NCI-H146 treated with DMSO at 0.1 percent for 48 hours (cell line): ENCODE results near the gene RAB4B.
"Not testable (repeated sequence)": the region's sequence is repeated elsewhere in the genome, so short reads cannot be mapped to it uniquely, and the experiment has no call there.

Experiments
- DNase-seq: peaks from one replicate; lab custom pipeline; 2025; ENCODE audit not compliant: unreplicated experiment; lab: John Stamatoyannopoulos, UW

The RAB4B gene

DNA sequence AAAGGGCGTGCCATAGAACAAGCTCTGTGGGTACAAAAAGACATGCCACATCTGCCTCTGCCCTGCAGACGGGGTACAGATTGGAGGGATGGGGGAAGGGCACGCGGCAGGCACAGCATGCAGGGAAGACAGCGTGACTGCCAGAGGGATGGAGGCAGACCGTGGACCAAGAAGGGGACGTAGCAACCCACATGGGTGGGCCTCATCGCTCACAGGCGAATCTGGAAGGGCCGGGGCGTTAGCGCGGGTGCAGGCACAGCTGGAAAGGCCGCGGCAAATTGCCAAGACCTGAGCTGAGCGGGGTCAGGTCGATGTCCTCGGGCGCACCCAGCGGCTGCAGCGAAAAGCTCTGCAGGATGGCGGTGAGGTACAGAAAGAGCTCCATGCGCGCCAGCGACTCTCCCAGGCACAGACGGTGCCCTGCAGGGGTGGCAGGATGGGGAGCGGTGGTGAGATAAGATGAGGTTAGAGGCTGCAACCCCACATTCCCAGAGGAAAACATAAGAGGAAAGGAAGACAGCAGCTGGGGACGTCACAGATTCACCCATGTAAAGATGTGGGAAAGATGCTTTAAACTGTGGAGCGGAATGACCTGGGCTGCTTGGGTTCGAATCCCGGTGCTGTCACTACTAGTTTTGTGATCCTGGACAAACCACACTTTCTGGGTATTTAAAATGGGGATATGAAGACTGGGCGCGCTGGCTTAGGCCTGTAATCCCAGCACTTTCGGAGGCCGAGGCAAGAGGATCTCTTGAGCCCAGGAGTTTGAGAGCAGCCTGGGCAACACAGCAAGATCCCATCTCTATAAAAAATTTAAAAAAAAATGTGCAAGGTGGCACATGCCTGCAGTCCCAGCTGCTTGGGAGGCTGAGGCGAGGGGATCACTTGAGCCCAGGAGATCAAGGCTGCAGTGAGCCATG lies 40.7 kb downstream of the RAB4B start:
- peak; percentile 17 for DNase-seq

DNA sequence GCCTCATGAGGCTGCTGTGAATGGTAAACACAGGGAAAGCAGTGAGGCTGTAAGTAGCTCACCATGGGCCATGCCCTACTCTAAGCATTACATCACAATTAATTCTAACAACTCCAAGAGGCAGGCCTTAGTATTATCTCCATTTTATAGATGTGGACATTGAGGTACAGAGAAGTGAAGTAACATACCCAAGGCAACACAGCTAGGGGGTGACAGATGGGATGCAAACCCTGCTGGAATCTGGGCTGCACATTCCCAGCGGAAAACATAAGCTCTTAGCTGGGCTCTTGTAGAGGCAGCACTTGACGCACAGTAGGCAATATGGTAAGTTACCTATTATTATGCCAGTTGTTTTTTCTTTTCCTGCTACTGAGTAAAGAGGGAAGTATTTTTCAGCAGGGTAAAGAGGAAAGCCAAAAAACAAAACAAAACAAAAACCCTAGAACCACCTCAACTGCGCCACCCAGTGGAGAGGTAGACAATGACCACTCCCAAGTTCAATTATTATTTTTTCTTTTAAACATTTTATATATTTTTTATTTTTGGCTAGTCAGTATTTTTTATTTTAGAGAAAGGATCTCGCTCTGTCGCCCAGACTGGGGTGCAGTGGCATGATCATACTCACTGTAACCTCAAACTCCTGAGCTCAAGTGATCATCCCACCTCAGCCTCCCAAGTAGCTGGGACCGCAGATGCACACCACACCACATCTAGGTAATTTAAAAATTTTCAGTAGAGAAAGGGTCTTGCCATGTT lies 41.6 kb downstream of the RAB4B start:
- not testable (repeated sequence) for DNase-seq

DNA sequence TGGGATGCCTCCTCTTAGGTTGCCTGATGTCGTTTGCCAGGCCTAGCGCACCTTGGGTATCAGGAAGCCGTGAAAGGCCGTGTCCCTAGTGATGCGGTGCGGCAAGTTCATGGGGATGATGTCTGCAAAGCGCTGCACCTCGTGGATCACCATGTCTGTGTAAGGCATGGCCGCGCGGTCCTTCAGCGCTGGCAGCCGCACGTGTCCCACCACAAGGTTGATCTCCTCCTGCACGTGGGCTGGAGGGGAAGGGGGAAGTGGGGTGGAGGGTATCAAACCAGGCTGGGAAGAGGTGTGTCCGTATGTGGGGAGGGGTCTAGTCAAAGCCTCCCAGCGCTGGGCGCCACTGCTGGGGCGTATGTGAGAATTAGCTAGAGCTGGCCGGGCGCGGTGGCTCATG lies 44.1 kb downstream of the RAB4B start:
- no peak for DNase-seq

DNA sequence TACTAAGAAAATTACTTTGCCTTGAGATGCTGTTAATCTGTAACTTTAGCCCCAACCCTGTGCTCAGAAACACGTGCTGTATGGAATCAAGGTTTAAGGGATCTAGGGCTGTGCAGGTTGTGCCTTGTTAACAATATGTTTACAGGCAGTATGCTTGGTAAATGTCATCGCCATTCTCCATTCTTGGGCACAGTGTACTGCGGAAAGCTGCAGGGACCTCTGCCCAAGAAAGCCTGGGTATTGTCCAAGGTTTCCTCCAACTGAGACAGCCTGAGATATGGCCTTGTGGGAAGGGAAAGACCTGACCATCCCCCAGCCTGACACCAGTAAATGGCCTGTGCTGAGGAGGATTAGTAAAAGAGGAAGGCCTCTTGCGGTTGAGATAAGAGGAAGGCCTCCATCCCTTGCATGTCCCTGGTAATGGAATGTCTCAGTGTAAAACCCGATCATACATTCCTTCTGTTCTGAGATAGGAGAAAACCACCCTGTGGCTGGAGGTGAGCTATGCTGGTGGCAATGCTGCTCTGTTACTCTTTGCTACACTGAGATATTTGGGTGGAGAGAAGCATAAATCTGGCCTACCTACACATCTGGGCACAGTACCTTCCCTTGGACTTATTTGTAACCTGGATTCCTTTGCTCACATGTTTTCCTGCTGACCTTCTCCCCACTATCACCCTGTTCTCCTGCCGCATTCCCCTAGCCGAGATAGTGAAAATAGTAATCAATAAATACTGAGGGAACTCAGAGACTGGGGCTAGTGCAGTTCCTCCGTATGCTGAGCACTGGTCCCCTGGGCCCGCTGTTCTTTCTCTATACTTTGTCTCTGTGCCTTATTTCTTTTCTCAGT lies 44.9 kb downstream of the RAB4B start:
- DNase-seq = not testable (repeated sequence)

DNA sequence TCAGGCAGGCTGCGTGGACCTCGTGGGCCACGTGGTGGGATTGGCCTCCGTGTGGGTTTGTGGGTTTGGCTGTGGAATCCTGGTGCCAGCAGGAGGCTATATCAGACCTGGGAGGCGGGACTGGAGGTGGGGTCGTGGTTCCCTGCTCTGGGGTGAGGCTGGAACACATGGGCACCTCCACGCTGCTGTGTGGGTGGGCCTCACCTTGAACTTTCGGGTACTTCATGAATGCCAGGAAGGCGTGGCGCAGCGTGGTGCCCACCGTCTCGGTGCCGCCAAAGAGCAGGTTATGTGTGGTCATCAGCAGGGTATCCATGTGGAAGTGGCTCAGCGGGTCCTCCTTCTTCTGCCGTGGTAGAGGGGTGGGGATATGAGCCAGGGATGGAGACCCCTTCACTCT lies 46.9 kb downstream of the RAB4B start:
- DNase-seq = not testable (repeated sequence)

DNA sequence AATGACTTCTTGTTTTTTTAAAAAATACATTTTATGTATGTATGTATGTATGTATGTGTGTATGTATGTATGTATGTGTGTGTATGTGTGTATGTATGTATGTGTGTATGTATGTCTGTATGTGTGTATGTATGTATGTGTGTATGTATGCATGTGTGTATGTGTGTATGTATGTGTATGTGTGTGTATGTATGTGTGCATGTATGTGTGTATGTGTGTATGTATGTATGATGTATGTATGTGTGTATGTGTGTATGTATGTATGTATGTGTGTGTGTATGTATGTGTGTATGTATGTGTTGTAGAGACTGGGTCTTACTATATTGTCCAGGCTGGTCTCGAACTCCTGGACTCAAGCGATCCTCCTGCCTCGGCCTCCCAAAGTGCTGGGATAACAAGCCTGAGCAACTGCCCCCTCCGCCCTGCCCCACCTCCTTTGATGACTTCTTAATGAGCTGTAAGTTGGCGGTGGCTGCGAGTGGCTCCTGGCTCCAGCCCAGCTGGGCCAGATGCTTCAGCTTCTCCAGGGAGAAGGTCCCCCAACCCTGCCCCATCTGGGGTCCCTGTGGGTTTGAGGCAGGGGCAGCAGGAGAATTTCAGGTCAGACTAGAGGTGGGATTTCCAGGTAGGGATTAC lies 47.5 kb downstream of the RAB4B start:
- DNase-seq = not testable (repeated sequence)

DNA sequence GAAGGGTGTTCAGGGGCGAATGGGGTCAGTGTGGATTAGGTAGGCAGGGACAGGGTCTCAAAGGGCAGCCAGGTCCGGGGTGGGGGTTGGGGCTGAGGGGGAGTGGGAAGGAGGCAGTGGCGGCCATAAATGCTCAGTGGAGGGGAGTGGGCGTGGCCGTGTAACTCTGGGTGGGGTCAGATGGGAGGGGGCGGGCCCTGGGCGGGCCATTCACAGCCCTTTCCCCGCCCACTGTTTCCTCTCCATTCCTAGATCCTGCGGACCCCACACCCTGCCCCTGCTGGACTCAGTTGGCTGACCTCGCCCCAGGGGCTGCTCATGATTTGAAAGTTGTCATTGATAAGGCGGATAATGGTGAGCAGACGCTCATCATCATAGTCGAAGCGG lies 48.3 kb downstream of the RAB4B start:
- not testable (repeated sequence) for DNase-seq

DNA sequence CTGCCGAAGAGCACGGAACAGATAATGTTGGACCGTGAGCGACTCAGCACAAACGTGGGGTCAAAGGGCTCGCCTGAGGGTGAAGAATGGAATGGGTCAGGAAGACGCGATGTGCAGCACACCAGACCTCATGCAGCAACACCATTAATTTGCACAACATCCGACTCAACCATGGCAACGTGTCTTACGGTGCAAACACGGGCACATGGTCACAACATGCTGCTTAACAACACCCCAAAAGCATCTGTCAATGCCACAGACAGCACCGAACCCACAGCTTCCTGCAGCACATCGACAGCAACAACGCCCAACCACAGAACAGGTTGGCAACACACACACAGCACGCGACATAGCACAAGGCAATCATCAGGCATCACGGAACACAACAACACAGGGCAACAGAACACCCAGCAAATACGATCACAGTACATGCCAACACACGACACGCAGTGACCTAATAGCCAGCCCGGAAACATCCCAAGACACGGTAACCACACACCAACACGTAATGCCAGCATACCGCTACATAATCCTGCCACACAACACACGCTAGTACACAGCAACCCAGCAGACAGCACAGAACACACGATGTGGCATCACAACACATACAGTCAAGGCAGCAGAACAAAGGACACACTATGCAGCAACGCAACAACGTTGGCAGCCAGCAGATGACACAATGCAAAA lies 48.8 kb downstream of the RAB4B start:
- DNase-seq = not testable (repeated sequence)

DNA sequence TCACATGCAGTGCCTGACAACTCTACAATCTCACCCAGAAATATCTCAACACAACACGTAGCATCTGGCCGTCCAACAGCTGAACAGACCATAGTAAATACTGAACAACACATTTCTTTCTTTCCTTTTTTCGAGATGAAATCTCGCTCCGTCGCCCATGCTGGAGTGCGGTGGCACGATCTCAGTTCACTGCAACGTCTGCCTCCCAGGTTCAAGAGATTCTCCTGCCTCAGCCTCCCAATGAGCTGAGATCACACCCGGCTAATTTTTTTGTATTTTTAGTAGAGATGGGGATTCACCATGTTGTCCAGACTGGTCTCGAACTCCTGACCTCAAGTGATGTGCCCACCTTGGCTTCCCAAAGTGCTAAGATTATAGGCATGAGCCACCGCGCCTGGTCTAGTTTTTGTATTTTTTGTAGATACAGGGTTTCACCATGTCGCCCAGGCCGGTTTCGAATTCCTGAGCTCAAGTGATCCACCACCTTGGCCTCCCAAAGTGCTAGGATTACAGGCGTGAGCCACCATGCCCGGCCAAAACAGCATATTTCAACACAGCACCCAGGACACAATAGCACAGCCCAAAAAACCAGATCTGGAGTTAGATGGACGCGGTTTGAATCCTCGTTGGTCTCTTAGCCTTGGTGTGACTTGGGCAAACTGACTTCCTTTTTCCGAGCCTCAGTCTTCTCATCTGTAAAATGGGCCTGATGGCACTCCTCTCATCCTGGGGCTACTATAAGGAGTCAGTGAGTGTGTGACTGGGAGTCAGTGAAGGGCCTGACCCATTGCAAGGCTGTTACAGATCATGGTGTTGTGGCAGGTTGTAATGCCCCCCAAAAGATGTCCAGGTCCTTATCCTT lies 49.6 kb downstream of the RAB4B start:
- DNase-seq = no peak

DNA sequence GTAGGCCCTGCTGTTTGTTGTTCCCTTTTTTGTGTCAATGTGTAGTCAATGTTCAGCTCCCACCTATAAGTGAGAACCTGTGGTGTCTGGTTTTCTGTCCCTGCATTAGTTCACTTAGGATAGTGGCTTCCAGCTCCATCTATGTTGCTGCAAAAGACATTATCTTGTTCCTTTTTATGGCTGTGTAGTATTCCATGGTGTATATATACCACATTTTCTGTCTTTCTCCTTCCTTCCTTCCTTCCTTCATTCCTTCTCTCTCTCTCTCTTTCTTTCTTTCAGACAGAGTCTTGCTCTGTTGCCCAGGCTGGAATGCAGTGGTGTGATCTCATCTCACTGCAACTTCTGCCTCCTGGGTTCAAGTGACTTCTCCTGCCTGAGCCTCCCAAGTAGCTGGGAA lies 51.2 kb downstream of the RAB4B start:
- no peak for DNase-seq

DNA sequence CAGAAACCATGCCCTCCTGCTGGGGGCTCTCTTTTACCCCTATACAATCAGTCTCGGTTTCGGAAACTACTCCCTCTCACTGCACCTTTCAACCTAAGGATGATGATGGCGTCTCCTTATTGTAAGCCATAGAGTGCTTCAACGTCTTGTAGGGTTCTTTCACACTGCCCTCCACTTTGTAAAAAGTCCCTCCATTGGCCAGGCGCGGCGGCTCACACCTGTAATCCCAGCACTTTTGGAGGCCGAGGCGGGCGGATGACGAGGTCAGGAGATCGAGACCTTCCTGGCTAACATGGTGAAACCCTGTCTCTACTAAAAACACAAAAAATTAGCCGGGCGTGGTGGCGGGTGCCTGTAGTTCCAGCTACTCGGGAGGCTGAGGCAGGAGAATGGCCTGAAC lies 52.7 kb downstream of the RAB4B start:
- not testable (repeated sequence) for DNase-seq

DNA sequence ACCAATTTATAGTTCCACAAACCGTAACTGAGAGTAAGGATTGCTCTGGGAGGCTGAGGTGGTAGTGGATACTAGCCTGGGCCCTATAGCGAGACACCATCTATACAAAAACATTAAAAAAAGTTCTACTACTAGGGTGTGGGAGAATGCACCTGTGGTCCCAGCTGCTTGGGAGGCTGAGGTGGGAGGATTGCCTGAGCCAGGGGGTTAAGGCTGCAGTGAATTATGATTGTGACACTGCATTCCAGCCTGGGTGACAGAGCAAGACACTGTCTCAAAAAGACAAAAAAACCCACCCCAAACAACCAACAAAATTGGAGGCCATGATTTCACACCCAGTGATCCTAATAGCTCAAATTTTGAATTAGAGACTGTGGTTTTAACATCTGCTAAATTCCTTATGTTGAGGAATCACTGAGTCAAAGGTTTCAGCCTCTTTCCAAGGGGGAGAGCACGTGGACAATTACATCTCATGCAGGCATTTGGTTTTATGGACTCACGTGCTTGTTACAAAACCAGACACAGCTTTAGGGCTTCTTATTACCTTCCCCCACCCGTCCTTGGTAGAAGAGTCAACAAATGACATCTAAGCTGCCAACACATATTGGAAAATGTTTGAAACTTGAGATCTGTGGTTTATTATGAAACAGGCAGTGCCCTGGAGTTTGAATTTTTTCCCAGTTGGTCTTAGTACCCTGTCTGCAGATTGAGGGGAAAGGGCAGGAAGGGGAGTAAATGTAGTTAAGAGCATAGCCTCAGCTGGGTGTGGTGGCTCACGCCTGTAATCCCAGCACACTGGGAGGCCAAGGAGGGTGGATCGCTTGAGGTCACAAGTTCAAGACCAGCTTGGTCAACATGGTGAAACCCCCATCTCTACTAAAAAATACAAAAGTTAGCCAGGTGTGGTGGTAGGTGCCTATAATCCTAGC lies 53.7 kb downstream of the RAB4B start:
- no peak for DNase-seq

DNA sequence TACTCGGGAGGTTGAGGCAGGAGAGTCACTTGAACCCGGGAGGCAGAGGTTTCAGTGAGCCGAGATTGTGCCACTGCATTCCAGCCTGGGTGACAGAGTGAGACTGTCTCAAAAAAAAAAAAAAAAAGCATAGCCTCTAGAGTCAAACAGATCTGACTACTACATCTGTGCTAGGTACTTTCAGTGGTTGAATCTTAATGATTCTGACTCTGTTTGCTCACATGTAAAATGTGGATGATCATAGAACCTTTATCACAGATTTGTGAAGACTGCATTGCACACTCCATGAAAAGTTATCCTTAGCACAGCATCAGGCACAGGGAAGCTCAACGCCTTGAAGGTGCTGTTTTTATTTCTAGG lies 54.4 kb downstream of the RAB4B start:
- not testable (repeated sequence) for DNase-seq

DNA sequence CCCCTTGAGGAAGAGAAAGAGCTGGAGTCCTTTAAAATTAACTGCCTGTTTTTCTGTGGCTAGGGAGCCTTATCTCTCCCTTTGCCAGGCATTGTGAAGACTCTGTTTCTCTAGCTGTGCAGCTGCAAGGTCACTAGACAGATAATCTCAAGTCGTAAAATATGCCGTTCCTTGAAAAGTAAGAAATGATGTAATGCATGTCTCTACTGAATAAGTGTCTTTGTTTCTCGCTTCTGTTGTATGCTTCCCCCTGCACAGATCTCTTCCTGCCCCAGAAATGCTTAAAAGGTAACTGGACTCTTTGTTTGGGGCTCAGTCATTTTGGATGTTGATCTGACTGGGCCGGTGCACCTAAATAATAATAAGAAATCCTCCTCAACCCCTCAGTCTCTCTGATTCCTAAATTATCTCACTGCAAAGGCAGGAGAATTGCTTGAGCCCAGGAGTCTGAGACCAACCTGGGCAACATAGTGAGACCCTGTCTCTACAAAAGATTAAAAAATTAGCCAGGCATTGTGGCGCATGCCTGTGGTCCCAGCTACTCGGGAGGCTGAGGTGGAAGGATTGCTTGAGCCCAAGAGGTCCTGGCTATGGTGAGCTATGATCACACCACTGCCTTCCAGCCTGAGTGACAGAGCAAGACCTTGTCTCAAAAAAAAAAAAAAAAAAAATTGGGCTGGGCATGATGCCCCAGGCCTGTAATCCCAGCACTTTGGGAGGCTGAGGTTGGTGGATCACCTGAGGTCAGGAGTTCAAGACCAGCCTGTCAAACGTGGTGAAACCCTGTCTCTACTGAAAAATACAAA lies 55.9 kb downstream of the RAB4B start:
- not testable (repeated sequence) for DNase-seq

DNA sequence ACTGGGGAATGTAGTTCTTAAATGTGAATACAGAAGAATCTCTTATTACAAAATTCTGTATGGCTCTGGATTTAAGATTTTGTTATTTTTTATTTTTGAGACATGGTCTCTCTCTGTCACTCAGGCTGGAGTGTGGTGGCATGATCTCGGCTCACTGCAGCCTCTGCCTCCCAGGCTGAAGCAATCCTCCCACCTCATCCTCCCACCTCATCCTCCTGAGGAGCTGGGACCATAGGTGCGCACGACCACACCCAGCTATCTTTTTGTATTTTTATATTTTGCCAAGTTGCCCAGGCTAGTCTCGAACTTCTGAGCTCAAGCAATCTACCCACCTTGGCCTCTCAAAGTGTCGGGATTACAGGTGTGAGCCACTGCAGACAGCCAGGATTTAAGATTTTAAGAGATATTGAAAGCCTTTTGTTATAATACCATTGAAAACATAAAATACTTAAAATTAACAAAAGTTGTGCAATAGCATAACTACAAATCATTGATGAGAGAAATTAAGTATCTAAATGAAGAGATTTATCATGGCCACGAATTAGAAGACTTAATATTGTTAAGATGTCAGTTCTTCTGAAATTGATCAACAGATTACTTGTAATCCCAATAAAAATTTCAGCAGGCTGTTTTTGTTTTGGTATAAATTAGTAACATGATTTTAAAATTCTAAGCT lies 58.8 kb downstream of the RAB4B start:
- DNase-seq = no peak

DNA sequence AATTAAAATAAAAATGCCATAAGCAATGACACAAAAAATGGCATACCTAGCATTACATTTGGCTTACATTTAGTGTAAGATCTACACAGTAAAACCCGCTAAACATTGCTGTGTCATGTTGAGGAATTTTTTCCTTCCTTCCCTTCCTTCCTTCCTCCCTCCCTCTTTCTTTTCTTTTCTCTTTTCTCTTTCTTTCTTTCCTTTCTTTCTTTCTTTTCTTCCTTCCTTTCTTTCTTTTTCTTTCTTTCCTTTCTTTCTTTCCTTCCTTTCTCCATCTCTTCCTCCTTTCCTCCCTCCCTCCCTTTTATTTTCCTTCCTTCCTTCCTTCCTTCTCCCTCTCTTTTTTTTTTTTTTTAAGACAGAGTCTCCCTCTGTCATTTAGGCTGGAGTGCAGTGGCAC lies 60.4 kb downstream of the RAB4B start:
- not testable (repeated sequence) for DNase-seq

DNA sequence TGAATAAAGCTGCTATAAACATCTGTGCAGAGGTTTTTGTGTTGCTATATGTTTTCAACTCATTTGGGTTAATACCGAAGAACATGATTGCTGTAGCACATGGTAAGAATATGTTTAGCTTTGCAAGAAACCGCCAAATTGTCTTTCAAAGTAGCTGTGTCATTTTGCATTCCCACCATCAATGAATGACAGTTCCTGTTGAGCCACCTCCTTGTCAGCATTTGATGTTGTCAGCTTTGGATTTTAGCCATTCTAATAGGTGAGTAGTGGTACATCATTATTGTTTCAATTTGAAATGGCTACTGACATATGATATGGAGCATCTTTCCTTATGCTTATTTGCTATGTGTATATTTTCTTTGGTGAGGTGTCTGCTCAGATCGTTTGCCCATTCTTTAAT lies 64.0 kb downstream of the RAB4B start:
- not testable (repeated sequence) for DNase-seq
